ENCODE measurements around the gene FAM78A.

GRCh38 chr9:131307974-131308373 lies 31.7 kb upstream of the FAM78A start:
- no peak for TF ChIP-seq CTCF (IDR thresholded peaks at IDR 0.05)
- no peak for TF ChIP-seq POLR2A (IDR thresholded peaks at IDR 0.05)
